H9 (cell line): ENCODE measurements around the gene BNIP5. TPM values are rescaled to one million over a fixed set of nuclear protein-coding genes. Genes with fewer than 3 reads are reported as not detected.

ENCODE experiments used
- DNase-seq: peaks from one replicate; pipeline ENCODE4 v3.0.0-alpha.2; 2017
- H2AFZ ChIP-seq: one replicate; pipeline ENCODE4 v1.6.1; 2013; ENCODE audit warnings: mild to moderate bottlenecking, low read length, control low read depth, moderate library complexity
- H2AK5ac ChIP-seq: 2 replicates; pipeline ENCODE4 v1.6.1; 2013; ENCODE audit warnings: low read length, control low read depth, mixed read lengths; ENCODE audit not compliant: insufficient read length
- H2BK120ac ChIP-seq: one replicate; pipeline ENCODE4 v1.6.1; 2013; ENCODE audit warnings: low read depth, mild to moderate bottlenecking, low read length, control low read depth, inconsistent platforms; ENCODE audit not compliant: poor library complexity, severe bottlenecking
- H2BK12ac ChIP-seq: 2 replicates; pipeline ENCODE4 v1.6.1; 2013; ENCODE audit warnings: low read length, control low read depth, mixed read lengths, low read depth; ENCODE audit not compliant: insufficient read length
- H2BK15ac ChIP-seq: 2 replicates; pipeline ENCODE4 v1.6.1; 2013; ENCODE audit warnings: low read depth, low read length, control low read depth
- H2BK20ac ChIP-seq: one replicate; pipeline ENCODE4 v1.6.1; 2013; ENCODE audit warnings: low read depth, mild to moderate bottlenecking, low read length, control low read depth, inconsistent platforms; ENCODE audit not compliant: poor library complexity, severe bottlenecking
- H2BK5ac ChIP-seq: 2 replicates; pipeline ENCODE4 v1.6.1; 2013; ENCODE audit warnings: low read length, control low read depth, mixed read lengths; ENCODE audit not compliant: insufficient read length
- H3K14ac ChIP-seq: 2 replicates; pipeline ENCODE4 v1.6.1; 2013; ENCODE audit warnings: low read length, control low read depth; ENCODE audit not compliant: insufficient read depth
- H3K18ac ChIP-seq: 2 replicates; pipeline ENCODE4 v1.6.1; 2013; ENCODE audit warnings: low read depth, mild to moderate bottlenecking, mixed read lengths, low read length, control low read depth; ENCODE audit not compliant: insufficient read length
- H3K23ac ChIP-seq: 2 replicates; pipeline ENCODE4 v1.6.1; 2013; ENCODE audit warnings: low read length, control low read depth, mixed read lengths, low read depth; ENCODE audit not compliant: insufficient read length
- H3K23me2 ChIP-seq: 2 replicates; pipeline ENCODE4 v1.6.1; 2013; ENCODE audit warnings: low read depth, mild to moderate bottlenecking, mixed read lengths, low read length, control low read depth; ENCODE audit not compliant: insufficient read length, poor library complexity, severe bottlenecking
- H3K27ac ChIP-seq: 2 replicates; pipeline ENCODE4 v1.5.1; 2013; ENCODE audit warnings: low read length, control low read depth, mixed read lengths, low read depth; ENCODE audit not compliant: insufficient read length
- H3K27me3 ChIP-seq: 2 replicates; pipeline ENCODE4 v1.6.1; 2013; ENCODE audit warnings: low read length, control low read depth, inconsistent platforms; ENCODE audit not compliant: insufficient read depth
- H3K4ac ChIP-seq: 2 replicates; pipeline ENCODE4 v1.6.1; 2013; ENCODE audit warnings: low read depth, mild to moderate bottlenecking, control low read depth, inconsistent platforms, low read length, moderate library complexity
- H3K4me1 ChIP-seq: 2 replicates; pipeline ENCODE4 v1.6.1; 2013; ENCODE audit warnings: low read length, control low read depth, inconsistent platforms; ENCODE audit not compliant: insufficient read depth
- H3K4me2 ChIP-seq: 2 replicates; pipeline ENCODE4 v1.6.1; 2013; ENCODE audit warnings: low read length, control low read depth, mixed read lengths; ENCODE audit not compliant: insufficient read length, insufficient read depth
- H3K56ac ChIP-seq: 2 replicates; pipeline ENCODE4 v1.6.1; 2013; ENCODE audit warnings: low read depth, mild to moderate bottlenecking, mixed read lengths, low read length, control low read depth; ENCODE audit not compliant: insufficient read length
- H3K79me1 ChIP-seq: 2 replicates; pipeline ENCODE4 v1.6.1; 2013; ENCODE audit warnings: low read depth, mild to moderate bottlenecking, moderate library complexity, low read length, control low read depth, inconsistent platforms; ENCODE audit not compliant: insufficient read depth, poor library complexity, severe bottlenecking
- H3K79me2 ChIP-seq: 2 replicates; pipeline ENCODE4 v1.6.1; 2013; ENCODE audit warnings: low read length, control low read depth, inconsistent platforms; ENCODE audit not compliant: insufficient read depth
- H3K9ac ChIP-seq: 2 replicates; pipeline ENCODE4 v1.6.1; 2013; ENCODE audit warnings: low read length, control low read depth, mixed read lengths; ENCODE audit not compliant: insufficient read length; ENCODE audit errors: extremely low read depth
- H3K9me3 ChIP-seq: one replicate; pipeline ENCODE4 v1.6.1; 2013; ENCODE audit warnings: low read depth, low read length, inconsistent platforms; ENCODE audit not compliant: control insufficient read depth
- H3T11ph ChIP-seq: one replicate; pipeline ENCODE4 v1.6.1; 2013; ENCODE audit warnings: mild to moderate bottlenecking, low read length, control low read depth, inconsistent platforms
- H4K20me1 ChIP-seq: one replicate; pipeline ENCODE4 v1.6.1; 2013; ENCODE audit not compliant: control insufficient read depth, insufficient read length, insufficient read depth
- H4K5ac ChIP-seq: 2 replicates; pipeline ENCODE4 v1.6.1; 2013; ENCODE audit warnings: low read depth, mild to moderate bottlenecking, mixed read lengths, low read length, control low read depth; ENCODE audit not compliant: insufficient read length
- H4K8ac ChIP-seq: replicated peaks from 2 replicates; pipeline ENCODE4 v1.6.1; 2013; ENCODE audit warnings: low read length, control low read depth, mixed read lengths, low read depth; ENCODE audit not compliant: insufficient read length
- H4K91ac ChIP-seq: 2 replicates; pipeline ENCODE4 v1.6.1; 2013; ENCODE audit warnings: low read depth, mild to moderate bottlenecking, moderate library complexity, mixed read lengths, low read length, control low read depth; ENCODE audit not compliant: insufficient read length
- H3K27ac Mint-ChIP-seq, 3 experiments: 2 replicates in 2 of 3; 3 replicates in 1 of 3; pipeline ENCODE4 v1.8.0; 2020 to 2021; ENCODE audit warnings: mixed read lengths in 3 of 3, mild to moderate bottlenecking in 1 of 3, moderate library complexity in 1 of 3
- H3K27me3 Mint-ChIP-seq: 2 replicates; pipeline ENCODE4 v1.8.0; 2021; ENCODE audit warnings: low read depth, mild to moderate bottlenecking, moderate library complexity, mixed read lengths
- H3K36me3 Mint-ChIP-seq, 3 experiments: 2 replicates in 2 of 3; 3 replicates in 1 of 3; pipeline ENCODE4 v1.8.0; 2020 to 2021; ENCODE audit warnings: low read depth in 3 of 3, mixed read lengths in 3 of 3; ENCODE audit not compliant: insufficient read depth in 1 of 3
- H3K4me1 Mint-ChIP-seq, 2 experiments: 2 replicates each; pipeline ENCODE4 v1.8.0; 2020; ENCODE audit warnings: mixed read lengths in 2 of 2
- H3K4me3 Mint-ChIP-seq, 2 experiments: 2 replicates in 1 of 2; 3 replicates in 1 of 2; pipeline ENCODE4 v1.8.0; 2020 to 2021; ENCODE audit warnings: mild to moderate bottlenecking in 2 of 2, mixed read lengths in 2 of 2, moderate library complexity in 1 of 2
- H3K9me3 Mint-ChIP-seq, 2 experiments: 2 replicates in 1 of 2; 3 replicates in 1 of 2; pipeline ENCODE4 v1.8.0; 2020; ENCODE audit warnings: mild to moderate bottlenecking in 2 of 2, mixed read lengths in 2 of 2, moderate library complexity in 1 of 2
- CTCF ChIP-seq: fragments of 200-600 bp; sonication (generic); conservative IDR thresholded peaks from 3 replicates; pipeline ENCODE4 v1.8.0; 2021; ENCODE audit warnings: antibody characterized with exemption, mild to moderate bottlenecking
- WGBS: extraction: QIAGEN DNeasy Blood & Tissue Kit; methylation state at CpG from one replicate; pipeline ENCODE4 v1.1.7; 2013; ENCODE audit warnings: missing lambda C conversion rate, low lambda C conversion rate, mixed read lengths; ENCODE audit not compliant: insufficient read length; ENCODE audit errors: extremely low coverage; 5-methylcytosine and 5-hydroxymethylcytosine counted together
- total RNA-seq: library from RNA; stranded (reverse); gene quantifications from 2 replicates; pipeline ENCODE4 v1.2.1, GENCODE V29; 2021

Gene BNIP5
- total RNA-seq, 1 experiment from 2014 or later, result not detected

GRCh38 chr6:36313649-36313936 lies 23.1 kb downstream of the BNIP5 start:
- no peaks in the 10 kb centered on the region for H3K4me1 ChIP-seq
- no peak overlapping the region for H3T11ph ChIP-seq
- H3K23ac ChIP-seq, result no peak overlapping the region
- H3K14ac ChIP-seq, result no peak overlapping the region
- no peak overlapping the region for H2BK12ac ChIP-seq
- no peak overlapping the region for H3K56ac ChIP-seq
- H2BK20ac ChIP-seq, result no peak overlapping the region
- H3K27me3 ChIP-seq, result no peaks in the 10 kb centered on the region
- H3K27ac ChIP-seq, result no peak overlapping the region
- H3K4me2 ChIP-seq, result no peak overlapping the region
- no peak overlapping the region for H3K18ac ChIP-seq
- DNase-seq, result no peak
- H4K8ac ChIP-seq, result no peak overlapping the region
- H3K79me2 ChIP-seq, result no peaks in the 10 kb centered on the region
- H2BK120ac ChIP-seq, result no peak overlapping the region
- no peaks in the 10 kb centered on the region for H3K9me3 ChIP-seq
- H3K79me1 ChIP-seq, result no peaks in the 10 kb centered on the region
- no peak for TF ChIP-seq CTCF
- H4K20me1 ChIP-seq, result no peaks in the 10 kb centered on the region
- no peak overlapping the region for H2AFZ ChIP-seq
- H2BK15ac ChIP-seq, result no peak overlapping the region
- no peak overlapping the region for H2BK5ac ChIP-seq
- no peaks in the 10 kb centered on the region for H3K23me2 ChIP-seq
- H4K91ac ChIP-seq, result no peak overlapping the region
- H3K4me1 Mint-ChIP-seq, result peaks cover 11 to 26% of the 10 kb centered on the region in 2 experiments
- H3K9ac ChIP-seq, result no peak overlapping the region
- H3K27me3 Mint-ChIP-seq, result peaks cover 9% of the 10 kb centered on the region
- no CpG with 5 or more reads among the region's 4 CpGs for WGBS
- peaks cover 0 to 1% of the 10 kb centered on the region in 2 experiments; a peak in 2 of 5 replicates for H3K9me3 Mint-ChIP-seq
- no peak overlapping the region for H2AK5ac ChIP-seq
- H3K27ac Mint-ChIP-seq, result no peak overlapping the region
- no peak overlapping the region for H3K4me3 Mint-ChIP-seq
- H4K5ac ChIP-seq, result no peak overlapping the region
- no peak overlapping the region for H3K4ac ChIP-seq
- no peaks in the 10 kb centered on the region; a peak in 1 of 7 replicates for H3K36me3 Mint-ChIP-seq
